K562 (cell line): ENCODE data around the gene HSPB7. TPM values are rescaled to one million over a fixed set of nuclear protein-coding genes. Genes with fewer than 3 reads are reported as not detected.

Experiments used
- EGR1 ChIP-seq: fragments of 450-650 bp; conservative IDR thresholded peaks from 2 replicates; pipeline ENCODE4 v1.6.1; 2017; ENCODE audit warnings: mild to moderate bottlenecking
- PRMT5 ChIP-seq: sonication (generic); formaldehyde crosslinking; IDR thresholded peaks from 2 replicates; pipeline ENCODE4 v1.5.0; 2020; ENCODE audit warnings: missing genetic modification reagents
- TCF15 ChIP-seq: fragments of 250-450 bp; sonication (Bioruptor Pico); IDR thresholded peaks from 2 replicates; pipeline ENCODE4 v1.8.0; 2022; ENCODE audit warnings: moderate library complexity, mild to moderate bottlenecking, inconsistent platforms
- ZBTB34 ChIP-seq: fragments of 250-450 bp; sonication (Bioruptor Pico); IDR thresholded peaks from 2 replicates; pipeline ENCODE4 v1.8.0; 2021; ENCODE audit warnings: mild to moderate bottlenecking, moderate library complexity
- ZNF609 ChIP-seq: sonication (generic); formaldehyde crosslinking; IDR thresholded peaks from 2 replicates; pipeline ENCODE4 v1.8.1; 2023; ENCODE audit warnings: missing genetic modification reagents, mild to moderate bottlenecking, borderline replicate concordance
- polyA plus RNA-seq, 8 experiments: library from polyadenylated mRNA; depleted of rRNA in 4 of 8; stranded (reverse) in 5 of 8; unstranded in 3 of 8; fragments of >200 nt; fragmentation: Nextera tagmentation in 2 of 8; fragmentation: Illumina TruSeq in 1 of 8; extraction: Ambion mirVana in 2 of 8; extraction: Trizol in 1 of 8; gene quantifications; 2 replicates each; pipeline versions ENCODE4 v1.2.1 to v1.2.3, GENCODE V29; 2011 to 2014; ENCODE audit warnings: inconsistent platforms in 1 of 8, missing spikeins in 1 of 8
- total RNA-seq, 7 experiments: library from RNA; depleted of rRNA in 6 of 7; stranded (reverse); fragments of >200 nt in 6 of 7; fragmentation: Illumina TruSeq in 2 of 7; extraction: Trizol in 2 of 7; gene quantifications; 2 replicates each; pipeline versions ENCODE4 v1.2.1 to v1.2.3, GENCODE V29; 2011 to 2021; ENCODE audit warnings: low replicate concordance in 1 of 7
- TF ChIP-seq, protein P1 (sequence below): fragments of 250-450 bp; sonication (Bioruptor Pico); IDR thresholded peaks from 2 replicates; pipeline ENCODE4 v1.4.0; 2020; ENCODE audit warnings: mild to moderate bottlenecking
- TF ChIP-seq, protein P2 (sequence below), 2 experiments: fragments of 450-650 bp in 1 of 2; sonication (generic) in 1 of 2; formaldehyde crosslinking in 1 of 2; IDR thresholded peaks; 2 replicates each; pipeline versions ENCODE4 v1.7.1 to v1.9.0; 2016 to 2022; ENCODE audit warnings: inconsistent platforms in 1 of 2, mild to moderate bottlenecking in 1 of 2, missing genetic modification reagents in 1 of 2

HSPB7 gene
- total and polyA plus RNA-seq, 9 of the 15 experiments (the other 6 are each of a cell fraction or from before 2014, with no cell fraction given), result 0.05 to 0.19 (median 0.07) TPM; not detected in 6

DNA sequence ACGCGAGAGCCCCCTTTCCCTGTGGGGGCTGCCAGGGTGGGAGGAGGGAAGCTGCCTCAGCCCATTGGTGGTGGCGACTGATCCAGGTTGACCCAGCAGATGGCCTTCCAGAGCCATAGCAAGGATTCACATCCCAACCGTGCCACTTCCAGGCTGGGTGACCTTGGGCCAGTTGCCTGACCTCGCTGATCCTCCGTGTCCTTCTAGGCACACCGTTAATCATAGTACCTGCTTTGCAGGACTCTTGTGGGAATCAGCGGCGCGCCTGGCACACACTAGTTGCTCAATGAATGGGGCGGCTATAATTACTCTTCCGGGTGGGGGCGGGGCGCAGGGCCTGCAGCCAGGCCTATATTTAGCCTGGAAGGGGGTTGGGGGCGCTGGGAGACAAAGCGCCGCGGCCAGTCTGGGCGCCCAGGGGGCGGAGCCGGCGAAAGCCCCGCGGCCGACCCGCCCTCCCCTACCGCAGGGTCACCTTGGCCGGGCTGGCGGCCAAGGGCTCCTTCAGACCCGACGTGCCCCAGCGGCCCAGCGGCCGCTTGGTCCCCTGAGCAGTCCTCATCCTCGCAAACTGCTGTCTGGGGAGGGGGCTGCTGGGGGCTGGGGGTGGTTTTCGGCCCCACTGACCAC lies 5.1 kb downstream of the HSPB7 start (continued):
- TF ChIP-seq ZNF609 (CRISPR knock-in tag), result no peak
- TF ChIP-seq TCF15 (CRISPR knock-in tag), result no peak
- peak; percentile 30; the same call in 1 of the 2 replicates for TF ChIP-seq EGR1
- TF ChIP-seq ZBTB34 (CRISPR knock-in tag), result no peak
- TF ChIP-seq, protein P1, sequence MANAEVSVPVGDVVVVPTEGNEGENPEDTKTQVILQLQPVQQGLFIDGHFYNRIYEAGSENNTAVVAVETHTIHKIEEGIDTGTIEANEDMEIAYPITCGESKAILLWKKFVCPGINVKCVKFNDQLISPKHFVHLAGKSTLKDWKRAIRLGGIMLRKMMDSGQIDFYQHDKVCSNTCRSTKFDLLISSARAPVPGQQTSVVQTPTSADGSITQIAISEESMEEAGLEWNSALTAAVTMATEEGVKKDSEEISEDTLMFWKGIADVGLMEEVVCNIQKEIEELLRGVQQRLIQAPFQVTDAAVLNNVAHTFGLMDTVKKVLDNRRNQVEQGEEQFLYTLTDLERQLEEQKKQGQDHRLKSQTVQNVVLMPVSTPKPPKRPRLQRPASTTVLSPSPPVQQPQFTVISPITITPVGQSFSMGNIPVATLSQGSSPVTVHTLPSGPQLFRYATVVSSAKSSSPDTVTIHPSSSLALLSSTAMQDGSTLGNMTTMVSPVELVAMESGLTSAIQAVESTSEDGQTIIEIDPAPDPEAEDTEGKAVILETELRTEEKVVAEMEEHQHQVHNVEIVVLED (CRISPR knock-in tag), result no peak
- no peak for TF ChIP-seq PRMT5 (CRISPR knock-in tag)
- TF ChIP-seq, protein P2, sequence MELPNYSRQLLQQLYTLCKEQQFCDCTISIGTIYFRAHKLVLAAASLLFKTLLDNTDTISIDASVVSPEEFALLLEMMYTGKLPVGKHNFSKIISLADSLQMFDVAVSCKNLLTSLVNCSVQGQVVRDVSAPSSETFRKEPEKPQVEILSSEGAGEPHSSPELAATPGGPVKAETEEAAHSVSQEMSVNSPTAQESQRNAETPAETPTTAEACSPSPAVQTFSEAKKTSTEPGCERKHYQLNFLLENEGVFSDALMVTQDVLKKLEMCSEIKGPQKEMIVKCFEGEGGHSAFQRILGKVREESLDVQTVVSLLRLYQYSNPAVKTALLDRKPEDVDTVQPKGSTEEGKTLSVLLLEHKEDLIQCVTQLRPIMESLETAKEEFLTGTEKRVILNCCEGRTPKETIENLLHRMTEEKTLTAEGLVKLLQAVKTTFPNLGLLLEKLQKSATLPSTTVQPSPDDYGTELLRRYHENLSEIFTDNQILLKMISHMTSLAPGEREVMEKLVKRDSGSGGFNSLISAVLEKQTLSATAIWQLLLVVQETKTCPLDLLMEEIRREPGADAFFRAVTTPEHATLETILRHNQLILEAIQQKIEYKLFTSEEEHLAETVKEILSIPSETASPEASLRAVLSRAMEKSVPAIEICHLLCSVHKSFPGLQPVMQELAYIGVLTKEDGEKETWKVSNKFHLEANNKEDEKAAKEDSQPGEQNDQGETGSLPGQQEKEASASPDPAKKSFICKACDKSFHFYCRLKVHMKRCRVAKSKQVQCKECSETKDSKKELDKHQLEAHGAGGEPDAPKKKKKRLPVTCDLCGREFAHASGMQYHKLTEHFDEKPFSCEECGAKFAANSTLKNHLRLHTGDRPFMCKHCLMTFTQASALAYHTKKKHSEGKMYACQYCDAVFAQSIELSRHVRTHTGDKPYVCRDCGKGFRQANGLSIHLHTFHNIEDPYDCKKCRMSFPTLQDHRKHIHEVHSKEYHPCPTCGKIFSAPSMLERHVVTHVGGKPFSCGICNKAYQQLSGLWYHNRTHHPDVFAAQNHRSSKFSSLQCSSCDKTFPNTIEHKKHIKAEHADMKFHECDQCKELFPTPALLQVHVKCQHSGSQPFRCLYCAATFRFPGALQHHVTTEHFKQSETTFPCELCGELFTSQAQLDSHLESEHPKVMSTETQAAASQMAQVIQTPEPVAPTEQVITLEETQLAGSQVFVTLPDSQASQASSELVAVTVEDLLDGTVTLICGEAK (IDR thresholded peaks at IDR 0.05), result 0 out of 2 replicates have a peak, but pooled peaks have one; percentile 24
- TF ChIP-seq, protein P2 (CRISPR knock-in tag; IDR thresholded peaks at IDR 0.05), result no peak
